Stomach (tissue), 4 donors: Measurements from ENCODE around the gene RRBP1.

Source experiments
- CTCF ChIP-seq, 7 experiments: fragments of 450-650 bp in 4 of 7; fragments of 200-600 bp in 3 of 7; sonication (generic) in 3 of 7; IDR thresholded peaks; one replicate each; pipeline ENCODE4 v1.5.1; 2016 to 2019; ENCODE audit warnings: antibody characterized with exemption in 7 of 7, control low read depth in 2 of 7, mild to moderate bottlenecking in 1 of 7
- EP300 ChIP-seq: sonication (generic); formaldehyde crosslinking; IDR thresholded peaks from one replicate; pipeline ENCODE4 v1.6.1; 2017; ENCODE audit warnings: antibody characterized with exemption
- POLR2A ChIP-seq, 4 donors: fragments of 450-650 bp; IDR thresholded peaks; one replicate each; pipeline ENCODE4 v1.6.1; 2016; ENCODE audit warnings: antibody characterized with exemption in 4 of 4, control low read depth in 2 of 4, mild to moderate bottlenecking in 1 of 4, moderate library complexity in 1 of 4
- POLR2AphosphoS5 ChIP-seq, 3 donors: sonication (generic); formaldehyde crosslinking; IDR thresholded peaks; one replicate each; pipeline ENCODE4 v1.6.1; 2016; ENCODE audit warnings: antibody characterized with exemption in 3 of 3

- TF ChIP-seq EP300 (no peak), POLR2A (IDR thresholded peaks at IDR 0.05) (no peak), CTCF (IDR thresholded peaks at IDR 0.05) (no peak), POLR2AphosphoS5 (IDR thresholded peaks at IDR 0.05) (peak in 1 of 3 donors; percentile 5)
Measured at GRCh38 chr20:17609811-17610377, 72.1 kb downstream of the RRBP1 start.
